ENCODE data around the gene SPATA2L. TPM values are rescaled to one million over a fixed set of nuclear protein-coding genes. Genes with fewer than 3 reads are reported as not detected.

Gene SPATA2L
- total RNA-seq, 1 experiment from 2014 or later: 12.7 TPM

DNA sequence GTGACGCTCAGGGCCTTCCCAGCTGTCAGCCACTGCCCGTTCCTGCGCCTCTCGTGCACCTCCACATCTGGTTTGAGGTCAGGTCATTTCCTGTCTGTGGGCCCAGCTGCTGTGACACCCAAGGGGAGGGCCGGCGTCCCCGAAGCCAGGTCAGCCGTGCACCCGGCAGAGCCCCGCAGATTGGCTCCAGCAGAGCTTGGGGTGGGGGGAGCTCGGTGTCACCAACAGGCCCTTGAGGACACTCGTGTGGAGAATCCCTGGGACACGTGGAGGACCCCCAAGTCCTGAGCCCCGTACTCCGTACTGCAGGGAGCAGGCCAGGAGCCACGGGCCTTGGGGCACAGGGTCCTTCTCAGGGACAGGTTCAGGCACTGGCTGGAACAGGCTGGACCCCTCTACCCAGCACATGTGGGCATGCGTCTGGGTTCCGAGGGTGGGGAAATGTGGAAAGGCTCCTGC, 4.8 kb downstream of the SPATA2L start:
- Histone ChIP-seq H3K36me3 (ENCODE audit: control insufficient read depth, insufficient read depth, low read length) (no peaks in the 10 kb centered on the region; the same call in 1 of the 2 replicates), H3K4me1 (ENCODE audit: control insufficient read depth, insufficient read depth, low read length) (peaks cover 4% of the 10 kb centered on the region; the same call in 1 of the 2 replicates), H3K9me3 (ENCODE audit: control insufficient read depth, insufficient read depth, low read depth, low read length) (no peaks in the 10 kb centered on the region), H3K27me3 (ENCODE audit: control insufficient read depth, insufficient read depth, low read length) (no peaks in the 10 kb centered on the region), H3K4me3 (ENCODE audit: low read depth in 2 of 2, low read length in 2 of 2) (no peak overlapping the region), H3K27ac (ENCODE audit: low read length) (no peak overlapping the region)
- intact Hi-C loops (cut with micrococcal nuclease; ENCODE audit: unreplicated experiment) (no loop called here), in situ Hi-C loops (cut with HindIII; ENCODE audit: low pct_unique_long_range_greater_than_20kb, low sequenced_read_pairs) (no loop called here)
- no TSS peak for BruUV-seq (replicated peaks)
- ChIA-PET CTCF (no interaction called here), POLR2A (no interaction called here)
- DNase-seq (ENCODE audit: low read depth, low spot score) (no peak), ATAC-seq (no peak)
- TF ChIP-seq REST (IDR thresholded peaks at IDR 0.05; ENCODE audit: insufficient read depth in 1 of 2, low read depth in 2 of 2, low read length in 1 of 2) (no peak), TCF7L2 (IDR thresholded peaks at IDR 0.05; ENCODE audit: low read depth, low read length) (no peak), CTCF (IDR thresholded peaks at IDR 0.05) (no peak), POLR2AphosphoS5 (IDR thresholded peaks at IDR 0.05; ENCODE audit: low read depth, low read length) (no peak), SIN3A (IDR thresholded peaks at IDR 0.05; ENCODE audit: borderline replicate concordance, insufficient read depth, low read depth, low read length) (no peak)

DNA sequence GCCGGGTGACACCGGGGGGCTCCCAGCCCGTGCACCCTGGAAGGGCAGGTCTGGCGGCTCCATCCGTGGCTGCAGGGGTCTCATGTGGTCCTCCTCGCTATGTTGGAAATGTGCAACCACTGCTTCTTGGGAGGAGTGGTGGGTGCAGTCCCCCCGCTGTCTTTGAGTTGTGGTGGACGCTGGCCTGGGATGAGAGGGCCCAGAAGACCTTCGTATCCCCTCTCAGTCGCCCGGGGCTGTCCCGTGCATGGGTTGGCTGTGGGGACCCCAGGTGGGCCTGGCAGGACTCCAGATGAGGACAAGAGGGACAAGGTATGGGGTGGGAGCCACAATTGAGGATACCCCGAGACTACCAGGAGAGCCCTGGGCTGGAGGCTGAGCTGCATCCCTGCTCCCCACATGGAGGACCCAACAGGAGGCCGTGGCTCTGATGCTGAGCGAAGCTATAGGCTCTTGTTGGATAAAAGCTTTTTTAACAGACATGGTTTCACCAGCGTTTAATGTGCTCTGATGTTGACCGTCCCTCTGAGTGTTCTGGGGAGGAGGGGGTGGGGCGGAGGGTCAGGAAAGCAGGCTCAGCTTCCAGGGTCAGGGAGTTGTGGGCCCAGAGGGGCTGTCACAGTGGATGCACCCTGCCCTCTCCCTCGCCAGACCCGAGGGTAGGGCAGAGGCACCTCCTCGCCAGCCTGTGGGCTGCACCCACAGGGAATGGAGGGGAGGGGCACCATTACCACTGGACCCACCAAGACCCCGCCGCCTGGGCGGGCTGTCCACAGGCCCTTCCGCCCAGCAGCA, 5.4 kb downstream of the SPATA2L start:
- no peak overlapping the region for H3K27ac ChIP-seq (ENCODE audit: low read length)
- H3K36me3 ChIP-seq (ENCODE audit: control insufficient read depth, insufficient read depth, low read length): no peaks in the 10 kb centered on the region; the same call in 1 of the 2 replicates
- ChIA-PET CTCF (interaction anchor here (0.7 kb wide), 1 partner anchor 51 kb away, joined by 3 read pairs; no protein-coding TSS in a partner anchor), POLR2A (no interaction called here)
- intact Hi-C loops (cut with micrococcal nuclease; ENCODE audit: unreplicated experiment) (no loop called here), in situ Hi-C loops (cut with HindIII; ENCODE audit: low pct_unique_long_range_greater_than_20kb, low sequenced_read_pairs) (no loop called here)
- ATAC-seq: no peak
- H3K27me3 ChIP-seq (ENCODE audit: control insufficient read depth, insufficient read depth, low read length): no peaks in the 10 kb centered on the region
- TF ChIP-seq POLR2AphosphoS5 (IDR thresholded peaks at IDR 0.05; ENCODE audit: low read depth, low read length): 0 out of 2 replicates have a peak, but pooled peaks have one; percentile 21
- no peak for TF ChIP-seq CTCF (IDR thresholded peaks at IDR 0.05)
- H3K4me1 ChIP-seq (ENCODE audit: control insufficient read depth, insufficient read depth, low read length): peaks cover 4% of the 10 kb centered on the region; the same call in 1 of the 2 replicates
- H3K9me3 ChIP-seq (ENCODE audit: control insufficient read depth, insufficient read depth, low read depth, low read length): no peaks in the 10 kb centered on the region
- no TSS peak for BruUV-seq (replicated peaks)
- DNase-seq (ENCODE audit: low read depth, low spot score): no peak
- no peak overlapping the region for H3K4me3 ChIP-seq (ENCODE audit: low read depth in 2 of 2, low read length in 2 of 2)

All from Panc1 (cell line).